NCI-H526 treated with DMSO at 0.1 percent for 48 hours (cell line): ENCODE measurements around the gene SNAI1.

Source experiments
- DNase-seq: peaks from one replicate; lab custom pipeline; 2025; lab: John Stamatoyannopoulos, UW

Gene SNAI1

GRCh38 chr20:50013976-50014375, 31.2 kb downstream of the SNAI1 start:
- DNase-seq, result no peak

GRCh38 chr20:50014570-50015562, 32.1 kb downstream of the SNAI1 start:
- no peak for DNase-seq

- DNase-seq, result no peak
These were observed 32.8 kb downstream of the SNAI1 start for GRCh38 chr20:50015636-50015992.

GRCh38 chr20:50015993-50016770, 33.4 kb downstream of the SNAI1 start:
- no peak for DNase-seq

GRCh38 chr20:50017160-50017559, 34.4 kb downstream of the SNAI1 start:
- no peak for DNase-seq

GRCh38 chr20:50017576-50018248, 34.9 kb downstream of the SNAI1 start:
- DNase-seq, result no peak

GRCh38 chr20:50019466-50020256, 36.9 kb downstream of the SNAI1 start:
- DNase-seq, result no peak

GRCh38 chr20:50020288-50020687, 37.5 kb downstream of the SNAI1 start:
- no peak for DNase-seq

GRCh38 chr20:50022676-50023075, 39.9 kb downstream of the SNAI1 start:
- no peak for DNase-seq

- no peak for DNase-seq
These were observed 40.5 kb downstream of the SNAI1 start for GRCh38 chr20:50023116-50023805.

GRCh38 chr20:50026746-50027575, 44.2 kb downstream of the SNAI1 start:
- no peak for DNase-seq

- no peak for DNase-seq
These were observed 44.9 kb downstream of the SNAI1 start for GRCh38 chr20:50027611-50028105.

GRCh38 chr20:50029083-50029696, 46.4 kb downstream of the SNAI1 start:
- DNase-seq, result no peak

- DNase-seq, result no peak
These were observed 47.1 kb downstream of the SNAI1 start for GRCh38 chr20:50029697-50030461.

GRCh38 chr20:50032955-50033666, 50.3 kb downstream of the SNAI1 start:
- no peak for DNase-seq

- no peak for DNase-seq
These were observed 51.9 kb downstream of the SNAI1 start for GRCh38 chr20:50034567-50035180.

GRCh38 chr20:50036703-50037102, 53.9 kb downstream of the SNAI1 start:
- no peak for DNase-seq

- DNase-seq, result no peak
These were observed 54.3 kb downstream of the SNAI1 start for GRCh38 chr20:50037123-50037522.
